Breast epithelium (tissue), 3 donors: Measurements from ENCODE around the gene G6PC3.

ENCODE experiments used
- POLR2AphosphoS5 ChIP-seq, 3 donors: sonication (generic); formaldehyde crosslinking; IDR thresholded peaks; one replicate each; pipeline ENCODE4 v1.6.1; 2017; ENCODE audit warnings: antibody characterized with exemption in 3 of 3
- TF ChIP-seq, protein P1 (sequence below), 3 donors: fragments of 450-650 bp; IDR thresholded peaks; one replicate each; pipeline ENCODE4 v1.5.1; 2016 to 2017; ENCODE audit warnings: antibody characterized with exemption in 3 of 3, mild to moderate bottlenecking in 3 of 3, moderate library complexity in 3 of 3

DNA sequence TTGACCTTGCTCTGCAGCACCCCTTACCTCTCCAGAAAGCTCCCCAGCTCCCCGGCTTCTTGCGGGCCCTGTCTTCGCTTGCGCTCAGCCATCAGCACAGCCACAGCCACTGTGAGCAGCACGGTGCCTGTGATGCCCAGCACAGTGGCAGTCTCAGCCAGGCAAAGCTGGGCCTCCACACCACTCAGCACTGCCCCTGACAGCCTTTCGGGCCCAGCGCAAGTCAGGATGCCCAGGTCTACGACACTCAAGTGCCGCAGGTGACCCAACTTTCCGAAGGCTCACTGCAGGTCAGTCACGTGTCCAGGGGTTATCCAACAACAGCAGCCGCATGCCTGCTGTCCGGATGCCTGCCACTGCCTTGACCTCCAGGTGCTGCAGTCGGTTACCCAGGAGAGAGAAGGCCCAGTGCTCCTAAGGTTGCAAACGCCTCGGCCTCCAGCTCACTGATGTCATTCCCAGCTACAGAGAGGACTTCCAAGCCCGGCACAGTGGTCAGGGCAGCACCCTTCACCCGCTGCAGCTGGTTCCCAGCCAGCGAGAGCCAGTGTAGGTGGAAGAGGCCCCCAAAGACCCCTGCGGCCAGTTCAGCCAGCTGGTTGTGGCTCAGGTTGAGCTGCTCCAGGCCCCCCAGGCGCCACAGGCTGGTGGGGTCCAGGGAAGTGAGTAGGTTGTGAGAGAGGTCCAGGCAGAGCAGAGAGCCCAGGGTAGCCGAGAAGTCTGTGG lies 46.8 kb upstream of the G6PC3 start:
- TF ChIP-seq, protein P1, sequence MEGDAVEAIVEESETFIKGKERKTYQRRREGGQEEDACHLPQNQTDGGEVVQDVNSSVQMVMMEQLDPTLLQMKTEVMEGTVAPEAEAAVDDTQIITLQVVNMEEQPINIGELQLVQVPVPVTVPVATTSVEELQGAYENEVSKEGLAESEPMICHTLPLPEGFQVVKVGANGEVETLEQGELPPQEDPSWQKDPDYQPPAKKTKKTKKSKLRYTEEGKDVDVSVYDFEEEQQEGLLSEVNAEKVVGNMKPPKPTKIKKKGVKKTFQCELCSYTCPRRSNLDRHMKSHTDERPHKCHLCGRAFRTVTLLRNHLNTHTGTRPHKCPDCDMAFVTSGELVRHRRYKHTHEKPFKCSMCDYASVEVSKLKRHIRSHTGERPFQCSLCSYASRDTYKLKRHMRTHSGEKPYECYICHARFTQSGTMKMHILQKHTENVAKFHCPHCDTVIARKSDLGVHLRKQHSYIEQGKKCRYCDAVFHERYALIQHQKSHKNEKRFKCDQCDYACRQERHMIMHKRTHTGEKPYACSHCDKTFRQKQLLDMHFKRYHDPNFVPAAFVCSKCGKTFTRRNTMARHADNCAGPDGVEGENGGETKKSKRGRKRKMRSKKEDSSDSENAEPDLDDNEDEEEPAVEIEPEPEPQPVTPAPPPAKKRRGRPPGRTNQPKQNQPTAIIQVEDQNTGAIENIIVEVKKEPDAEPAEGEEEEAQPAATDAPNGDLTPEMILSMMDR (IDR thresholded peaks at IDR 0.05): no peak
- no peak for TF ChIP-seq POLR2AphosphoS5 (IDR thresholded peaks at IDR 0.05)
